HepG2 (cell line): ENCODE results near the gene PDGFB. TPM values are rescaled to one million over a fixed set of nuclear protein-coding genes. Genes with fewer than 3 reads are reported as not detected.

Source experiments
- HIC2 ChIP-seq: sonication (generic); formaldehyde crosslinking; IDR thresholded peaks from 2 replicates; pipeline ENCODE4 v1.9.0; 2022; ENCODE audit warnings: low read depth, missing genetic modification reagents
- MAZ ChIP-seq, 2 experiments: sonication (generic) in 1 of 2; formaldehyde crosslinking in 1 of 2; IDR thresholded peaks; 2 replicates each; pipeline versions ENCODE4 v1.5.0 to v1.6.1; 2012 to 2020; ENCODE audit warnings: low read depth in 2 of 2, mild to moderate bottlenecking in 2 of 2, borderline replicate concordance in 1 of 2, improper control_type of control experiment in 1 of 2, low read length in 1 of 2, missing genetic modification reagents in 1 of 2, moderate library complexity in 1 of 2
- NR0B2 ChIP-seq: sonication (generic); formaldehyde crosslinking; IDR thresholded peaks from 2 replicates; pipeline ENCODE4 v1.4.0; 2020; ENCODE audit warnings: mild to moderate bottlenecking, missing genetic modification reagents
- RAD21 ChIP-seq: fragments of 450-650 bp; formaldehyde crosslinking; IDR thresholded peaks from 2 replicates; pipeline ENCODE4 v1.5.0; 2020; ENCODE audit warnings: mild to moderate bottlenecking
- ZMAT3 ChIP-seq: sonication (generic); formaldehyde crosslinking; conservative IDR thresholded peaks from 2 replicates; pipeline ENCODE4 v1.7.0; 2021; ENCODE audit warnings: missing genetic modification reagents
- ZNF512B ChIP-seq: sonication (generic); formaldehyde crosslinking; IDR thresholded peaks from 2 replicates; pipeline ENCODE4 v1.5.1; 2020; ENCODE audit warnings: missing genetic modification reagents, mild to moderate bottlenecking, borderline replicate concordance
- polyA plus RNA-seq, 8 experiments: library from polyadenylated mRNA; depleted of rRNA in 3 of 8; stranded (reverse) in 7 of 8; unstranded in 1 of 8; fragments of >200 nt; fragmentation: Illumina TruSeq in 4 of 8; extraction: Trizol in 4 of 8; gene quantifications; 2 replicates each; pipeline versions ENCODE4 v1.2.1 to v1.2.3, GENCODE V29; 2011 to 2016; ENCODE audit warnings: low read depth in 4 of 8, missing spikeins in 1 of 8, mixed read lengths in 1 of 8; ENCODE audit not compliant: insufficient read depth in 1 of 8
- total RNA-seq, 5 experiments: library from RNA; depleted of rRNA; stranded (reverse); fragments of >200 nt; fragmentation: Illumina TruSeq; extraction: Trizol; gene quantifications; 2 replicates each; pipeline ENCODE4 v1.2.3, GENCODE V29; 2016; ENCODE audit warnings: low read depth in 1 of 5

Gene PDGFB
- total and polyA plus RNA-seq, 2 of the 13 experiments (the other 11 are each of a cell fraction or from before 2014, with no cell fraction given) = 1.4 to 10.1 TPM

DNA sequence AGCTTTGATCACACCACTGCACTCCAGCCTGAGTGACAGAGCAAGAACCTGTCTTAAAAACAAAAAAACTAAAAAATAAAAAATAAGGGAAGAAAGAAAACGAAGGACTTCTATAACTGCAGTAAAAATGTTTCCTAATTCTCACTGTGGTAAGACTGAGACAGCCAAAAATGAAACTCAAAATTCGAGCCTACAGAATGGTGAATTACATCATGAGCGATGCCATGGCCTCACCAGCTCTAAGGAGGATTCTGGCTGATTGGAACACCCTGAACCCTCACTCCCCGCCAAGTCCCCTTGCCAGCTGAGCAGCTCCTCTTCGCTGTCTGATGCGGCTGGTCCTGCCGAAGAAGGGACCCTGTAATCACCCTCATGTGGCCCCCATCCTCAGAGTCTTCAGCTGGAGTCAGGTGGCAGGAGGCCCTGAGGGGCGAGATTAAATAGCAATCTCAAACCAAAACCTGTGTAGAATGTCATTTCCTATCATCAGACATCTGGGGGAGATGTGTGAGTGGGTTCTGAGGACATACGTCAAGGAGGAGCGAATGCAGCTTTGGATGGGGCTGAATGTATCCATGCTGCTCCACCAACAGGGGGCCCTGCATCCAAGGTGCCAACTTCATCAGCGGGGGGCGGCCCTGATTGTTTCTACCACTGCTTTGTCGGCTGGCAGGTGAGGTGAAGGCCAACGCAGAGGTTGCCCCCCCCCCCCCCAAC lies 29.2 kb downstream of the PDGFB start (continued):
- TF ChIP-seq ZNF512B = 0 out of 2 replicates have a peak, but pooled peaks have one; percentile 41
- TF ChIP-seq NR0B2 (CRISPR knock-in tag) = no peak
- TF ChIP-seq HIC2 (CRISPR knock-in tag) = peak; percentile 47; the same call in 1 of the 2 replicates
- TF ChIP-seq RAD21 (CRISPR knock-in tag) = 0 out of 2 replicates have a peak, but pooled peaks have one; percentile 36
- no peak for TF ChIP-seq MAZ (IDR thresholded peaks at IDR 0.05; ENCODE audit: borderline replicate concordance, low read depth, low read length)
- peak; percentile 51; the same call in 1 of the 2 replicates for TF ChIP-seq MAZ (CRISPR knock-in tag; IDR thresholded peaks at IDR 0.05; ENCODE audit: low read depth)
- TF ChIP-seq ZMAT3 (CRISPR knock-in tag) = no peak
